Measurements from ENCODE around the gene GRAP2.

DNA sequence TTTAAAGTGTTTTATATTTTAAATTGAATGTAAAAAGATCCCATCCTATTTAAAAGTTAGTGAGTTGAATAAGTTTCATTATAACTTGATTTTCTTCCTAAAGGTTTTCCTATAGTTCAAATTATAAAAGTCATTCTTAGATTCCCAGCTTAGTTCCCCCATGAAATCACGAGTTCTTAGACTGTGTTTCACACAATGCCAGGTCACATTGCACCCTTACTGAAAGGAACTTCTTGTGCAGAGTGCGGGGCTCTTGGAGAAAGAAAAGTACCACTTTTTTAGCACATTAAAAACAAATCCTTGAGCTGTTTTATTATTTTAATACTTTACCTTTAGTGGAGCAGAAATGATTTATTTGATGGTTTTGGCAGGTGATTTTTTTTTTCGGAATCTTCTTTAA is 15.6 kb downstream of the GRAP2 start:
- TF ChIP-seq, protein P1, sequence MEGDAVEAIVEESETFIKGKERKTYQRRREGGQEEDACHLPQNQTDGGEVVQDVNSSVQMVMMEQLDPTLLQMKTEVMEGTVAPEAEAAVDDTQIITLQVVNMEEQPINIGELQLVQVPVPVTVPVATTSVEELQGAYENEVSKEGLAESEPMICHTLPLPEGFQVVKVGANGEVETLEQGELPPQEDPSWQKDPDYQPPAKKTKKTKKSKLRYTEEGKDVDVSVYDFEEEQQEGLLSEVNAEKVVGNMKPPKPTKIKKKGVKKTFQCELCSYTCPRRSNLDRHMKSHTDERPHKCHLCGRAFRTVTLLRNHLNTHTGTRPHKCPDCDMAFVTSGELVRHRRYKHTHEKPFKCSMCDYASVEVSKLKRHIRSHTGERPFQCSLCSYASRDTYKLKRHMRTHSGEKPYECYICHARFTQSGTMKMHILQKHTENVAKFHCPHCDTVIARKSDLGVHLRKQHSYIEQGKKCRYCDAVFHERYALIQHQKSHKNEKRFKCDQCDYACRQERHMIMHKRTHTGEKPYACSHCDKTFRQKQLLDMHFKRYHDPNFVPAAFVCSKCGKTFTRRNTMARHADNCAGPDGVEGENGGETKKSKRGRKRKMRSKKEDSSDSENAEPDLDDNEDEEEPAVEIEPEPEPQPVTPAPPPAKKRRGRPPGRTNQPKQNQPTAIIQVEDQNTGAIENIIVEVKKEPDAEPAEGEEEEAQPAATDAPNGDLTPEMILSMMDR (conservative IDR thresholded peaks at IDR 0.05; ENCODE audit: low read depth, low read length), result no peak
- TF ChIP-seq EZH2 (IDR thresholded peaks at IDR 0.05; ENCODE audit: low read length, unreplicated experiment), result no peak
- TF ChIP-seq EZH2phosphoT487 (IDR thresholded peaks at IDR 0.05; ENCODE audit: borderline replicate concordance, low read length), result no peak

Data from PC-3 (cell line).